OCI-LY1 (cell line): ENCODE data around the gene VSIG10L2.
"Not testable (repeated sequence)": the region's sequence is repeated elsewhere in the genome, so short reads cannot be mapped to it uniquely, and the experiment has no call there.

Source experiments
- H2AFZ ChIP-seq: fragments of 200-600 bp; sonication (generic), shearing (Covaris generic); 2 replicates; pipeline ENCODE4 v1.6.0; 2014; ENCODE audit warnings: antibody characterized with exemption, mild to moderate bottlenecking, low read length
- H3F3A ChIP-seq: fragments of 200-600 bp; sonication (generic), shearing (Covaris generic); 2 replicates; pipeline ENCODE4 v1.6.0; 2014; ENCODE audit warnings: mild to moderate bottlenecking, antibody characterized with exemption, low read length, moderate library complexity; ENCODE audit not compliant: insufficient read depth
- H3K27ac ChIP-seq: fragments of 200-600 bp; sonication (generic); 2 replicates; pipeline ENCODE4 v1.5.1; 2014; ENCODE audit warnings: low read length, mixed run types, mild to moderate bottlenecking, low read depth; ENCODE audit not compliant: poor library complexity, severe bottlenecking
- H3K27me3 ChIP-seq: fragments of 200-600 bp; sonication (generic); 2 replicates; pipeline ENCODE4 v1.6.0; 2014; ENCODE audit warnings: antibody characterized with exemption, mild to moderate bottlenecking, low read length, moderate library complexity; ENCODE audit not compliant: insufficient read depth
- H3K36me3 ChIP-seq: fragments of 200-600 bp; sonication (generic); 2 replicates; pipeline ENCODE4 v1.6.1; 2014; ENCODE audit warnings: mild to moderate bottlenecking, antibody characterized with exemption, low read length, moderate library complexity, mixed read lengths; ENCODE audit not compliant: insufficient read depth
- H3K4me1 ChIP-seq: fragments of 200-600 bp; sonication (generic); 2 replicates; pipeline ENCODE4 v1.5.1; 2014; ENCODE audit warnings: mild to moderate bottlenecking, low read length, moderate library complexity; ENCODE audit not compliant: insufficient read depth, severe bottlenecking
- H3K4me2 ChIP-seq: fragments of 200-600 bp; sonication (generic), shearing (Covaris generic); 2 replicates; pipeline ENCODE4 v1.6.1; 2014; ENCODE audit warnings: low read length
- H3K4me3 ChIP-seq: fragments of 200-600 bp; sonication (generic); 2 replicates; pipeline ENCODE4 v1.5.1; 2014; ENCODE audit warnings: low read length, low read depth, mild to moderate bottlenecking, mixed read lengths; ENCODE audit not compliant: poor library complexity, severe bottlenecking
- H3K79me2 ChIP-seq: fragments of 200-600 bp; shearing (Covaris generic); 2 replicates; pipeline ENCODE4 v1.6.1; 2016; ENCODE audit warnings: mixed run types, low read length, mixed read lengths; ENCODE audit not compliant: insufficient read depth
- H3K9ac ChIP-seq: fragments of 200-600 bp; sonication (generic), shearing (Covaris generic); 2 replicates; pipeline ENCODE4 v1.6.1; 2014; ENCODE audit warnings: mild to moderate bottlenecking, low read length, mixed read lengths
- H3K9me2 ChIP-seq: fragments of 200-600 bp; sonication (generic), shearing (Covaris generic); 2 replicates; pipeline ENCODE4 v1.6.1; 2014; ENCODE audit warnings: low read depth, mild to moderate bottlenecking, low read length, mixed read lengths
- H3K9me3 ChIP-seq: fragments of 200-600 bp; shearing (Covaris generic); 2 replicates; pipeline ENCODE4 v1.6.1; 2014; ENCODE audit warnings: low read length, mixed read lengths
- H4K20me1 ChIP-seq: fragments of 200-600 bp; sonication (generic), shearing (Covaris generic); 2 replicates; pipeline ENCODE4 v1.6.0; 2016; ENCODE audit warnings: mild to moderate bottlenecking, low read length; ENCODE audit not compliant: insufficient read depth
- CTCF ChIP-seq: fragments of 200-600 bp; sonication (generic), shearing (Covaris generic); IDR thresholded peaks from 2 replicates; pipeline ENCODE4 v1.5.1; 2017; ENCODE audit warnings: mild to moderate bottlenecking, antibody characterized with exemption, low read length, moderate library complexity, mixed read lengths
- EZH2 ChIP-seq: fragments of 200-600 bp; sonication (generic), shearing (Covaris generic); IDR thresholded peaks from 2 replicates; pipeline ENCODE4 v1.8.0; 2017; ENCODE audit warnings: borderline replicate concordance, mixed run types, mild to moderate bottlenecking, antibody characterized with exemption, low read length, moderate library complexity, mixed read lengths

The VSIG10L2 gene

GRCh38 chr11:125979511-125979910, 33.7 kb downstream of the VSIG10L2 start:
- no peaks in the 10 kb centered on the region for H4K20me1 ChIP-seq
- H3F3A ChIP-seq: no peaks in the 10 kb centered on the region
- no peaks in the 10 kb centered on the region for H3K27me3 ChIP-seq
- no peak overlapping the region for H2AFZ ChIP-seq
- no peak for TF ChIP-seq CTCF
- no peak for TF ChIP-seq EZH2
- H3K36me3 ChIP-seq: no peaks in the 10 kb centered on the region
- no peaks in the 10 kb centered on the region for H3K9me2 ChIP-seq
- no peak overlapping the region for H3K4me2 ChIP-seq
- H3K4me1 ChIP-seq: no peaks in the 10 kb centered on the region
- no peaks in the 10 kb centered on the region for H3K9me3 ChIP-seq
- H3K27ac ChIP-seq: no peak overlapping the region
- H3K79me2 ChIP-seq: no peaks in the 10 kb centered on the region
- no peak overlapping the region for H3K4me3 ChIP-seq
- H3K9ac ChIP-seq: no peak overlapping the region

GRCh38 chr11:125980436-125980835, 34.6 kb downstream of the VSIG10L2 start:
- H3K9me2 ChIP-seq: no peaks in the 10 kb centered on the region
- H3K9me3 ChIP-seq: no peaks in the 10 kb centered on the region
- TF ChIP-seq CTCF (no peak), EZH2 (no peak)
- H3K4me2 ChIP-seq: no peak overlapping the region
- H3K36me3 ChIP-seq: no peaks in the 10 kb centered on the region
- H2AFZ ChIP-seq: no peak overlapping the region
- H3K27ac ChIP-seq: no peak overlapping the region
- no peaks in the 10 kb centered on the region for H4K20me1 ChIP-seq
- H3K9ac ChIP-seq: no peak overlapping the region
- H3K4me3 ChIP-seq: no peak overlapping the region
- H3K4me1 ChIP-seq: no peaks in the 10 kb centered on the region
- H3K79me2 ChIP-seq: no peaks in the 10 kb centered on the region
- no peaks in the 10 kb centered on the region for H3K27me3 ChIP-seq
- H3F3A ChIP-seq: no peaks in the 10 kb centered on the region

DNA sequence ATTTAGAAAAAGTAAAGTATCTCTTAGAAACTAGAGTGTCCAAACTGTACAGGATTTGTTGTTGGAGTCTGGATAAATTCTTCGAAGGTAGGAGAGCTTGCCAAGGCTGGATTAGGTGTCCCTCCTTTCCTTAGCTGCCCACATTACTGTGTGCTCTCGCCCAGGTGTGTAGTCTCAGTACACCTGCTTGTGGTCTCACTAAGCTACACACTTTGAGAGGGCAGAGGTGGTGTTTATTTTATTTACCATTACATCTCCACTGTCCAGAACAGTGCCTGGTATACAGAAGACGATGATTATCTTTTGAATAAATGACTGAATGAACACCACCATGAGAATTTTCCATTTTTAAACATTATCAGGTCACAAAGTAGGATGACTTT, 36.5 kb downstream of the VSIG10L2 start:
- Histone ChIP-seq H3K36me3 (no peaks in the 10 kb centered on the region), H3K4me2 (no peak overlapping the region)

GRCh38 chr11:125985956-125986355, 40.1 kb downstream of the VSIG10L2 start:
- not testable (repeated sequence) for H3K27ac ChIP-seq, H3K79me2 ChIP-seq, H3F3A ChIP-seq, H3K27me3 ChIP-seq, H2AFZ ChIP-seq, H3K4me1 ChIP-seq, H3K36me3 ChIP-seq, H4K20me1 ChIP-seq, H3K9ac ChIP-seq, H3K4me3 ChIP-seq, H3K9me3 ChIP-seq, H3K9me2 ChIP-seq, H3K4me2 ChIP-seq

More for the DNA sequence above, 36.5 kb downstream of the VSIG10L2 start:
- Histone ChIP-seq H3K27ac (no peak overlapping the region), H4K20me1 (no peaks in the 10 kb centered on the region), H3K27me3 (no peaks in the 10 kb centered on the region), H3F3A (no peaks in the 10 kb centered on the region), H3K4me1 (no peaks in the 10 kb centered on the region), H3K79me2 (no peaks in the 10 kb centered on the region), H2AFZ (no peak overlapping the region), H3K9ac (no peak overlapping the region), H3K9me2 (no peaks in the 10 kb centered on the region), H3K9me3 (no peaks in the 10 kb centered on the region), H3K4me3 (no peak overlapping the region)
- TF ChIP-seq CTCF (no peak), EZH2 (no peak)
